Body of pancreas (tissue), 4 donors: ENCODE data around the gene VPREB1. TPM values are rescaled to one million over a fixed set of nuclear protein-coding genes. Genes with fewer than 3 reads are reported as not detected.
A peak's percentile ranks its signal among the peaks of the same experiment; 100 is the strongest.

Source experiments
- ATAC-seq: fragments of 150-250 bp; one replicate; pipeline ENCODE4 v1.9.1; 2016
- DNase-seq, 4 donors: peaks; one replicate each; pipeline ENCODE4 v3.0.0-alpha.2; 2019
- H3K27ac ChIP-seq, 4 donors: fragments of 200-600 bp; sonication (generic); 1 replicate in 3 of 4; 2 replicates in 1 of 4; pipeline versions ENCODE4 v1.5.1 to v1.6.1; 2016 to 2019; ENCODE audit warnings: mild to moderate bottlenecking in 1 of 4, mixed read lengths in 1 of 4, moderate library complexity in 1 of 4
- H3K27me3 ChIP-seq, 2 donors: fragments of 200-600 bp; sonication (generic); one replicate each; pipeline ENCODE4 v1.6.0; 2016; ENCODE audit warnings: mild to moderate bottlenecking in 1 of 2
- H3K36me3 ChIP-seq, 2 donors: fragments of 200-600 bp; sonication (generic); replicated peaks in 1 of 2; 2 replicates each; pipeline ENCODE4 v1.5.1; 2016; ENCODE audit warnings: low read depth in 2 of 2; ENCODE audit not compliant: insufficient read depth in 1 of 2
- H3K4me1 ChIP-seq: fragments of 200-600 bp; sonication (generic); one replicate; pipeline ENCODE4 v1.6.0; 2016
- H3K4me3 ChIP-seq, 2 donors: fragments of 200-600 bp; sonication (generic); 1 replicate in 1 of 2; 2 replicates in 1 of 2; pipeline ENCODE4 v1.5.1; 2016 to 2019
- H3K9me3 ChIP-seq, 3 donors: fragments of 200-600 bp; sonication (generic); 1 replicate in 2 of 3; 2 replicates in 1 of 3; pipeline ENCODE4 v1.5.1; 2016
- CTCF ChIP-seq, 7 experiments: fragments of 450-650 bp in 4 of 7; fragments of 200-600 bp in 3 of 7; sonication (generic) in 3 of 7; IDR thresholded peaks; one replicate each; pipeline ENCODE4 v1.5.1; 2016 to 2019; ENCODE audit warnings: antibody characterized with exemption in 7 of 7
- POLR2A ChIP-seq, 3 donors: fragments of 450-650 bp; IDR thresholded peaks; one replicate each; pipeline ENCODE4 v1.6.1; 2016; ENCODE audit warnings: antibody characterized with exemption in 3 of 3, mild to moderate bottlenecking in 2 of 3
- WGBS, 2 donors: methylation state at CpG; one replicate each; pipeline ENCODE4 v1.1.5; 2017; 5-methylcytosine and 5-hydroxymethylcytosine counted together
- intact Hi-C: fragments of 100-400 bp; cut with DNase I; formaldehyde crosslinking; loops from one replicate; pipeline ENCODE4 v1.15.1; 2023
- total RNA-seq, 2 donors: library from RNA; depleted of rRNA; stranded (reverse); fragments of >200 nt; gene quantifications; one replicate each; pipeline ENCODE4 v1.1.0, GENCODE V29; 2016

VPREB1 gene
- total RNA-seq, 2 donors from 2014 or later, result not detected

DNA sequence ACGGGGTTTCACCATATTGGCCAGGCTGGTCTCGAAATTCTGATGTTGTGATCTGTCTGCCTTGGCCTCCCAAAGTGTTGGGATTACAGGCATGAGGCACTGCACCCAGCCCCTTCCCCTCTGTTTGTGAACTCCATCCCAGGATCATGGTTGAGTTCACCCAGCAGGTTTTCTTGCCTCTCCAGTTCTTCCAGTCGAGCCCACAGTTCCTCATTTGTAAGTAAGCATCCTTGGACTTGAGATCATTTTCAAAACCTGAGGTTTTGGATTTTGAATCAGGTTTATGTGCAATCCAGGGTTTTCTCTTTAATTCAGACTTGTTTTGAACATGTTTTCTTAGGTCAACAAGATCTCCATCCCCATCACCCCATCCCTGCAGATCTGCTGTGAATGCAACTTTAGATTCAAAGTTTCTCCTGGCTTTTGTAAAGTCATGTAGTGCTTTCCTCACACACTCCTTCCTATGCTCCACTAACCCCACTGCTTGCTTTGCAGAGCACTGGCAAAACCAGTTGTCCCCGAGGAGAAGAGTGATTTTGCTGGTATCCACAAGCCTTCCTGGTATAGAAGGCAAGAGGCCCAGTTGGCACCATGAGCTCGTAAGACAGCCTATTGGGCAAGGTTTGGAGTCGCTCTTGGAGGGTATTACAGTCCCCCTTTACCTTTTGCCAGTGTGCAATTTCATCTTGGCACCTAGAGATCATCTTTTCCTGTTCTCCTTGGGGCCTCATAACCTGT, 14.7 kb upstream of the VPREB1 start:
- Histone ChIP-seq H3K27me3 (no peaks in the 10 kb centered on the region), H3K36me3 (no peaks in the 10 kb centered on the region), H3K4me1 (no peaks in the 10 kb centered on the region), H3K9me3 (no peaks in the 10 kb centered on the region), H3K27ac (no peak overlapping the region), H3K4me3 (no peak overlapping the region)
- no peak for TF ChIP-seq CTCF (IDR thresholded peaks at IDR 0.05)
- no peak for TF ChIP-seq POLR2A (IDR thresholded peaks at IDR 0.05)
- WGBS, 2 donors, result 70 to 71% methylated on average over 6 of the region's 6 CpGs
- intact Hi-C loops, result no loop called here
- DNase-seq (no peak), ATAC-seq (no peak)

- WGBS, 2 donors, result 71 to 81% methylated on average over 9 of the region's 9 CpGs
- no peaks in the 10 kb centered on the region for H3K27me3 ChIP-seq
- H3K4me1 ChIP-seq, result no peaks in the 10 kb centered on the region
- no peak overlapping the region for H3K4me3 ChIP-seq
- no peaks in the 10 kb centered on the region for H3K36me3 ChIP-seq
- TF ChIP-seq CTCF (IDR thresholded peaks at IDR 0.05) (no peak), POLR2A (IDR thresholded peaks at IDR 0.05) (no peak)
- no peaks in the 10 kb centered on the region for H3K9me3 ChIP-seq
- DNase-seq (no peak), ATAC-seq (no peak)
- intact Hi-C loops, result no loop called here
- no peak overlapping the region for H3K27ac ChIP-seq
Measured at GRCh38 chr22:22230438-22230837, 14.1 kb upstream of the VPREB1 start.

GRCh38 chr22:22233081-22233480, 11.5 kb upstream of the VPREB1 start:
- Histone ChIP-seq H3K27ac (no peak overlapping the region), H3K9me3 (no peaks in the 10 kb centered on the region), H3K4me1 (no peaks in the 10 kb centered on the region), H3K27me3 (no peaks in the 10 kb centered on the region), H3K36me3 (no peaks in the 10 kb centered on the region), H3K4me3 (no peak overlapping the region)
- 86 to 88% methylated on average over 5 of the region's 5 CpGs for WGBS, 2 donors
- DNase-seq (no peak), ATAC-seq (no peak)
- intact Hi-C loops, result no loop called here
- TF ChIP-seq POLR2A (IDR thresholded peaks at IDR 0.05) (no peak), CTCF (IDR thresholded peaks at IDR 0.05) (no peak)

DNA sequence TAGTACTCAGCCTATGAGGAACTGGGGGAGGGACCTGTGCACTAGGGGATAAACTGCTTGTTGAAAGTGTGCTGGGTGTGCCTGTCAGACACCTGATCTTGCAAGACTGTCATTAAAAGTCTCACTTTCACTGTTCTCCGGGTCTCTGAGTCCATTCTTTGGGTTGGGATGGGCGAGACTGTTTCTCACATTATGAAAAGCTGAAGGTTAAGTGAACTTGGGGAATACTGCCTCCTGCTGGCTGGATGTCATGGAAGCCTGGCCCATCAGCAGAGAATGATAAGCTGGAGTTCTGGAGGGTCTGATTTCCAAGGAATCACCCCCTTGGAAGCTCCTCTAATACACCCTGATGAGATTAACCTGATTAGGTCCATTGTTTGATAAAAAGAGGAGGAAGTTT, 9.0 kb upstream of the VPREB1 start:
- no peaks in the 10 kb centered on the region for H3K4me1 ChIP-seq
- H3K36me3 ChIP-seq, result no peaks in the 10 kb centered on the region
- no peak for ATAC-seq
- TF ChIP-seq POLR2A (IDR thresholded peaks at IDR 0.05), result no peak
- TF ChIP-seq CTCF (IDR thresholded peaks at IDR 0.05), result peak in 6 of 7 experiments; percentile 19 to 59 (median 34)
- no peaks in the 10 kb centered on the region for H3K27me3 ChIP-seq
- DNase-seq, result peak; percentile 34 to 68 (median 41)
- 20 to 32% methylated on average over 2 of the region's 2 CpGs for WGBS, 2 donors
- no peak overlapping the region for H3K4me3 ChIP-seq
- H3K9me3 ChIP-seq, result no peaks in the 10 kb centered on the region
- H3K27ac ChIP-seq, result no peak overlapping the region
- intact Hi-C loops, result no loop called here

GRCh38 chr22:22237521-22237920, 7.1 kb upstream of the VPREB1 start:
- WGBS, 2 donors, result 70 to 71% methylated on average over 4 of the region's 4 CpGs
- no peak for TF ChIP-seq CTCF (IDR thresholded peaks at IDR 0.05)
- no peak for TF ChIP-seq POLR2A (IDR thresholded peaks at IDR 0.05)
- no peak for DNase-seq
- no peak for ATAC-seq
- H3K27me3 ChIP-seq, result no peaks in the 10 kb centered on the region
- no peak overlapping the region for H3K4me3 ChIP-seq
- H3K36me3 ChIP-seq, result no peaks in the 10 kb centered on the region
- H3K9me3 ChIP-seq, result no peaks in the 10 kb centered on the region
- H3K4me1 ChIP-seq, result no peaks in the 10 kb centered on the region
- intact Hi-C loops, result no loop called here
- H3K27ac ChIP-seq, result no peak overlapping the region
